ENCODE measurements around the gene SLC35E1.

Gene SLC35E1

DNA sequence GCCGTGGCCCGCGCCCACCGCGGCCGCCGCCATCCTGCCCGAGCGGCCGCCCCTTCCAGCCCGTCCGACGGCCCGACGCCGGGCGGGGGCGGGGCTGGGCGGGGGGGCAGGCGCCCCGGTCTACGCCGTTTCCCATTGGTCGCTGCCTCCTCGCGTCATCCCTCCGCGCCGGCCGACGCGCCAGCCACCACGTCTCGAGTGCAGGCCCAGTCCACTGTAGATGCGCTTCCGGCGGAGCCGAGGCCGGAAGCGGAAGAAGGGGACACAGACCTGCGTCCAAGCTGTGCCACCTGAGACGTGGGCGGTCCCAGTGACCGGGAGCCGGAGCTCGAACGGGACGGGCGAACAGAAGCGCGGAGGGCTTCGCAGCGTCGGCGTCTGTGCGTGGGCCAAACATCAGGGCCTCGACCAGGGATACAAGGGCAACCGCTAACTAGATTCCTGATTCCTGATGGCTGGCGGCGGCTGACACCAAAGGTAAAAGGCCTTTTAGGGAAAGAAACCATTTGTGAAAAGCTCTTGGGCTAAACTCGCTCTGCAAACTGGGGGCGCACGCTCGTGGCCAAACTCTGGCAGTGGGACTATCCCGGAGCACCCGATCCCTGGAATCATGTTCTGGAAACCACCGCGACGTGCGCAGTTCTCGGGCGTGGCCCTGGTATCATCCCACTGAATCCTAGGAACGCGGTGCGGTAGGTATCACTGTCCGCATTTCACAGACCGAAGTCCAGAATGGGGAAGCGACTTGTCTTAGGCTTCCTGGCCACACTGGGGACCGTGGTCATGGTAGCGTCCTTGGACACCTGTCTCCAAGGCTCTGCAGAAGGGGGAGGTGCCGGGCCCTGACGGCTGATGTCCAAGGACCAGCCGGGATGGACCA lies at the start of gene SLC35E1:
TSS of gene SLC35E1 (minus strand) at position 84 of the 880 bp plus-strand sequence. CDS start at position 33, 51 bp downstream.
- in situ Hi-C loops (cut with MboI; ENCODE audit: low sequenced_read_pairs) = no loop called here

DNA sequence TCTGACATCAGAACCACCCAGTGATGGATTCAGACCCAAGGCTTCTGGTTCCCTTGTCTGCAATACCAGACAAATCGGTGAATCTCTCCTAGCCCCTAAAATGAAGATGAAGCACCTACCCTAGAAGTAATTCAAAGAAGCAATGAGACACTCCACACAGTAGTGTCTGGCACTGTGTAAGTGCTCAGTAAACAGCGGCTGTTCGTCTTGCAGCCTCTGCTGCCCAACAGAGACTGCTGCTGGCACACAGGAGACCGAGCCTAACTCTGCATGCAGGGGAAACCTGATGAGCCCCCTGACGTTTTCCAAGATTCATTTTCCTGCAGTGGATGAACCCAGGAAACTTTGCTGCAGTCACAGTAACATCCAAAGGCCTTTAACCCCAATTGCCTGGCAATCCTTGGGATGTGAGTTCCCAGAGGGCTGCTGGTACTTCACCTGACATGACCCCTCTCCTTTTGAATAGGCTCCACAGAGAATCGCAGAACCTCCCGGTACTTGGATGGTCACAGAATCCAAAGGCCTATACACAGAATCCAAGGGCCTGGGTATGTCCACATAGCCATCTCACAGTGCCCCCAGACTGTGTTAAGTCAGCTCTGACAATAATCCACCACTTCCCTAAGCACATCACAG lies 49.1 kb upstream of the SLC35E1 start:
- in situ Hi-C loops (cut with MboI; ENCODE audit: low sequenced_read_pairs) = no loop called here

DNA sequence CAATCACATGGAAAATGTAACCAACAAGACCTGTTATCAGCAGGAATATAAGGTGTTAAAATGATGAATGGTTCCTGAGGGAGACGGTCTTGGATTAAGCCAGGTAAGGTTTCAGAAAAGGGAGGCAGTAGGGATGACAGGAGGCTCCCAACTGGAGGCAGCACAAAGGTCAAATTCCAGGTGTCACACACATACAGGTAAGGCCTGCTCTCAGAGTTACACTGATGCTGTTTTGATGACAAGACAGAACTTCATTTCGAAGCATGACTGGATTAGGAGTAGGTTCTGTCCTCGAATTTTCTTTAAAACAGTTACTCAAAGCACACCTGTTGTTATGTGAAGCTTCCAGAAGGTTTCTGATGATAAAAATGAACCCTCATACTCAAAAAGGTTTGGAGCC lies 48.4 kb upstream of the SLC35E1 start:
- in situ Hi-C loops (cut with MboI; ENCODE audit: low sequenced_read_pairs) = no loop called here

DNA sequence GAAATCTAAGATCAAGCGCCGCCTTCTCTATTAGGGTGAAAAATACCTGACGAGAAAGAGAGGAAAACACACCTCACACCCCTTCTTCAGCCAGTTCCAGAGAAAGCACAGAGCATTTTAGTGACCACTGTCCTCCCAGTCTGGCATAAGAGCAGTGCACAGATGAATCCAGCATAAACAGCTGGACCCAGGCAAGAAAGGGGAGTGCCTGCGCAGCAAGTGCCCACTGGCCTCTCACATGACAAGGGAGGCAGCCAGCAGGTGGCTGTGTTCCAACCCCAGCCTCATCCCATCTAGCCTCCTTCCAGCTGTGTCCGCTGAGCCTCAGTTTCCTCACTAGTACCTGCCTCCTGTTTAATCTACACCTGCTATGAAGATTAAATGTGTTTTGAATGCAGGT lies 47.8 kb upstream of the SLC35E1 start:
- in situ Hi-C loops (cut with MboI; ENCODE audit: low sequenced_read_pairs) = no loop called here

DNA sequence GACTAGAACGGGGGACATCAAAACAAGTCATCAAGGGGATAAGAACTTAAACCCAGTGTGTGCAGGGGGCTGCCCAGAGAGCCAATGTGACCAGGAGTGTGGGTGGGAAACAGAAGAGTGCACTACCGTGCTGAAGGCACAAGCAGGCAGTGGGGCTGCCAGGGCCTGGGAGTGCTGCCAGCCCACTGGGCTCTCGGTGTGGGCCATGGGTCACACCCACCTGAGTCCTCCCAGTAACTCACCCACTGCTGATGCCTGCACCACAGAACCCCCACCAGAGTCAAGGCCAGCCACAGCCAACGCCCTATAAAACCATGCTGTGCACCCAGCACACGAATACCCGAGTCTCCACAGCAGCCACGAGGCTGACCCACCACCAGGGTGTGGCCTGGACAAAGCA lies 47.2 kb upstream of the SLC35E1 start:
- in situ Hi-C loops (cut with MboI; ENCODE audit: low sequenced_read_pairs) = no loop called here

DNA sequence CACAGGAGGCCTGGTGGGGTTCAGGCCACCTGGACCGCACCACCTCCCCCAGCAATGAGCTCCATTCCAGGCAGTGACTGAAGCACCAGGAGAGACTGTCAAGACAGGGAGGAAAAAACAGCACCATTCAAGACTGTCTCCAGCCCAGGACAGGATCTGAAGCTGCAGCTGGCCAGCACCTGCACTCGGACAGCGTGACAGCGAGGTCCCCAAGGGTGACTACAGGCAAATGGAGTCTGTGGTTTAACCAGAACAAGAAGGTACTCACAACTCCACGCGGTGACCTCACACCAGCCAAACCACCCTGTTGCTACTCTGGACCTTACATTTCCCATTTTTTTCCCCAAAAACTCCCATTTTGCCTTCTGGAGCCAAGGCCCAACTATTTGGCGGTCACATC lies 46.0 kb upstream of the SLC35E1 start:
- in situ Hi-C loops (cut with MboI; ENCODE audit: low sequenced_read_pairs) = no loop called here

DNA sequence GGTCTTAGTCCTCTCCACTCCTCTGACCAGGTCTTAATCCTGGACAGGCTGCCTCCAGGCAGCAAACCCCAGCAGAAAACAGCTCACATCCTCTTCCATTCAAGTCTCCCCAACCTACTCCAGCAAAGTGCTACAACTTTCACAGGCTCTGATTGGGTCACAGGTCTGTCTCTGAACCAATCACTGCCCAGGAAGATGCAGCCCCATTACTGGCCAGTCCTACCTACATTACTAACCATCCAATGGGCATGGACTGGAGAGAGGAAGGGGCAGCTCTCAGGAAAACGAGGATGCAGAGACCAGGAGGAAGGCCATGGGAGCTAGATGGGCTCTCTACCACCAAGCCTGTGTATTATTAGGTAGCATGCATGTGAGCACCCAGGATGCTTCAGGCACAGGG lies 43.6 kb upstream of the SLC35E1 start:
- in situ Hi-C loops (cut with MboI; ENCODE audit: low sequenced_read_pairs) = no loop called here

DNA sequence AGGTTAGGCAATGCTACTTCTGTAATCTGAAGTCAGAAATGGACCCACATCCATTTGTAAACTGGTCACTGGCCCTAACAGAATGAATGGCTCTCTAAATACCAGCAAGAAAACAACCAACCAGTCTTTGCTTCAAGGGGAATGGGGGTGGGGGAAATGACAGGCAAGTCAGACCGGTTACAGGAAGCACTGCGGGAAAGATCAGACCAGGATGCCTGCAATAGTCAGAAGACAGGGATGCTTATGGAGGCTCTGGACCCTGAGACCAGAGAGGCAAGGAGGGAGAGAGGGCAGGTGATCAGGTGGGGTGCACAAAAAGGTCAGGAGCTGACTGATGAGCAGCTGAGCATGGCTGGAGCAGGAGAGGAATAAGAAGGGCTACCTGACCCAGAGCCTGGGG lies 42.7 kb upstream of the SLC35E1 start:
- in situ Hi-C loops (cut with MboI; ENCODE audit: low sequenced_read_pairs) = no loop called here

DNA sequence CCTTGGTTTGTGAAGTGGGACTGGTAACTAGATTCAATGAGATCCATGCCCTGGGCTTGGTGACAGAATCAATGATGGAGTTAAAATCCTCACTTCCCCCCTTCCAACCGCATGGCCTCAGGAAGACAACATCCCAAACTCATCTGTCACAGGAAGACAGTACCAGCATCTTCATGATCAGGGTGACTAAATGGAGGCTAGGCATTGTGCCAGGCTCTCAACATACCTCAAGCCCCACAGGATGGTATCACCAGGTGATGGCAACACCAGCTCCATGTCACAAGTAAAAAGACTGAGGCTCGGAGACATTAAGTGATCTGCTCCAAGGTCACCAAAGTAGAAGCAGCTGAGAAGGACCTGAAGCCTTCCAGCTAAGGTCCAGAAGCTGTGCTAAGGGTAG lies 41.6 kb upstream of the SLC35E1 start:
- in situ Hi-C loops (cut with MboI; ENCODE audit: low sequenced_read_pairs) = no loop called here

DNA sequence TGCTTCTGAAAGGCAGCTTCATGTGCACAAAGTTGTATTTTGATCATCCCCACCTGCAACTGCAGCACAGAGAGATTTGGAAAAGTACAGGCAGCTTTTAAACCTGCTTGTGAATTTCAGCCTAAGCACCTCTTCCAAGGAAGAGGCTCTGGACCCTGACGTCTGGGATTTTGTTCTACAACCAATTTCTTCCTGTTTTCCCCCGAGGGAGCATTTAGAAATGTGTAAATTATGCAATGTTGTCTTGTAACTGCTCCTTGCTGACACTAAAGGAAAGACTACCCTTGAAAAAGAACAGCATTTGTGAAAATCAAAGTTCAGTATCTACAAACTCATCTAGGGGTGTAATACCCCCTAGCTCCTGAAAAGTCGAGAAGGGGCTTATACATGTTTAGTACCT lies 40.4 kb upstream of the SLC35E1 start:
- in situ Hi-C loops (cut with MboI; ENCODE audit: low sequenced_read_pairs) = no loop called here

DNA sequence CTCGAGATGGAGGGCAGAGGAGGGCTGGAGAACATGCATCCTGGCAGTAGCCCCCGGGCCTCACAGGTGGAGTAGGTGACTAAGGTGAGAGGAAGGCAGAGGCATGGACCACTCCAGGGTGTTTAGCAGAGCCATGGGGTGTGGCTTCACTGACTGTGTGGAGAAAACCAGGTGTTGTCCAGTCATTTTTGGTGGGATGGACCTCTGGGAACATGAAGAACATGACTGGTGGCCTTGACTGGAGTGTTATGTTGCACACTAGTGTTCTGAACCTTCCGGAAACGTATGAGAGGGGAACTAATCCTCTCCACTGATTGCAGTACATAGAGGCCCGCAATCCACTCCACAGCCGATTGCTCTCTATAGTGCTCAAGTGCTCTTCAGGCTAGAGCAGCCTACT lies 38.9 kb upstream of the SLC35E1 start:
- in situ Hi-C loops (cut with MboI; ENCODE audit: low sequenced_read_pairs) = no loop called here

DNA sequence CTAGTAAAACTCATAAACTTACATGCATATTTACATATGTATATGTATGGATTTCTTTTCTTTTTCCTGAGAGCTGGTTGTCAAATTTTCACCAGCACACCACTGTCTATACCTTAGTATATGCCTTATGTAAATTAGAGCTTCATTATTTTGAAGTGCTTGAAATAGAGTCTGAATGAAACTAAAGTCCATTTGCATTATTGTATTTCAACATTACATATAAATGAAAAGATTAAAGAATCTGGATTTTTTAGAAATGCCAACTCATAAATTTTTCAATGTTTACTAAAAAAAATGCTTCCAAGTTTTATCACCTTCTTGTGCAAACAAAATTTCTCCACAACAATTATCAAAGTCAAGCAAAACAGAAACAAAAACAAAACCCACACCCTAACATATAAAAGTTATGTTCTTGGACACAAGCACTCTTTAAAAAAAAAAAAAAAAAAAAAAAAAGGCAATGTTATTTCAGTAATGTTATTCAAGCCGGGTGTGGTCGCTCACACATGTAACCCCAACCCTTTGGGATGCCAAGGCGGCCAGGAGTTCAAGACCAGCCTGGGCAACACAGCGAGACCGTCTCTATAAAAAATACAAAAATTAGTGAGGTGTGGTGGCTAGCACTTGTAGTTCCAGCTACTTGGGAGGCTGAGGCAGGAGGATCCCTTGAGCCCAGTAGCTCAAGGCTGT lies 37.4 kb upstream of the SLC35E1 start:
- in situ Hi-C loops (cut with MboI; ENCODE audit: low sequenced_read_pairs) = no loop called here

DNA sequence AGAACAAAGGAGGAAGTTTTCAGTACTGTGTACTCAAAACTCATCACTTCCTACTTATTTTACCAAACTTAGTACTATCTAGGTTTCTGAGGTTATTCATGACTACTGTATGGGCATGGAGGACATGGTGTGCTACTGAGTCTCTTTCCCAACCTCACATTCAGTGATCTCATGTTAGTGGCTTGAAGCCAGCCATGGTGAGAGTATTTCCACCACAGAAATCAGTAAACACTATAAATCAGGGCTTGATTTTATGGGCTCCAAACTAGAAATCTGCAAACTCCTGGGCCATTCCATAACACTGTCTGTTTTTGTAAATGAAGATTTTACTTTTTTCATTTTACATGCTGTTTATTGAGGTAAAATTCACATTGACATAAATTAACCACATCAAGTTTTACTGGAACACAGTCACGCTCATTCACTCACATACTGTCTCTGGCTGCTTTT lies 36.1 kb upstream of the SLC35E1 start:
- in situ Hi-C loops (cut with MboI; ENCODE audit: low sequenced_read_pairs) = no loop called here

DNA sequence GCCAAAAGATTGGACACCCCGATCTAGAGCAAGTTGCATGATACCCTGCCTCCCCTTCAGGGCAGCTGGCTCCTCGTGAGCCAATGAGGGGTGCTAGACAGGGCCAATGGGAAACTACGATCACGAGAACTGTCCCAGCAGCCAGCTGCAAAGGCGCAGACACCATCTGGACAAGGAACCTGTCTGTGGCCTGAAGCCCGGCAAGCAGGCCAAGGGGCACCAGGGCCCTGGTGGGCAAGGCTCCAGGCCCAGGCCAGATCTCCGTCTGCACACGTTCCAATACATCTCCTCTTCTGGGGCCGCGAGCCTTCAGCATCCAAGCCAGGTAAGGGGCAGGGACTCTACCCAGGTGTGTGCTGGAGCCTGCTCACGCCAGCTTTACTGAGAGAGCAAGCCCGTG lies 35.6 kb upstream of the SLC35E1 start:
- in situ Hi-C loops (cut with MboI; ENCODE audit: low sequenced_read_pairs) = no loop called here

DNA sequence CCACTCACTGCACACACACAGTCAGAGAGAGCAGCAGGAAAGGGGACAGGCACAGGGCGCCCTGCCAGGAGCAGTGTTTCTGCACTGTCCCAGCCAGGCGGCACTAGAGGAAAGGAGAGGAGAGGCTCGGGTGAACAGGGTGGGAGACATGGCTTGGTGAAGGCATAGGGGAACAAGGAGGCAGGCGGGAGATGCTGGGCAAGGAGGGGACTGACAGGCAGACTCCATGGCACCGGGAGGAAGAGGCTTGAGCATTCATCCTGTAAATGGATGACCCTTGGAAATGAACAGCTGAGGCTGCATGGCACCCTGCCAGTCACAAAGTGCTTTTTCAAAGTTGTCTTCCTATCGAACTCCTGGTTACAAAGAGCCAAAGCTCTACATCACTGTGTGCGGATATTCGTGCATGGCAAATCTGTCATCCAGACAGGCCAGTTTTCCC lies 33.4 kb upstream of the SLC35E1 start:
- in situ Hi-C loops (cut with MboI; ENCODE audit: low sequenced_read_pairs) = no loop called here

DNA sequence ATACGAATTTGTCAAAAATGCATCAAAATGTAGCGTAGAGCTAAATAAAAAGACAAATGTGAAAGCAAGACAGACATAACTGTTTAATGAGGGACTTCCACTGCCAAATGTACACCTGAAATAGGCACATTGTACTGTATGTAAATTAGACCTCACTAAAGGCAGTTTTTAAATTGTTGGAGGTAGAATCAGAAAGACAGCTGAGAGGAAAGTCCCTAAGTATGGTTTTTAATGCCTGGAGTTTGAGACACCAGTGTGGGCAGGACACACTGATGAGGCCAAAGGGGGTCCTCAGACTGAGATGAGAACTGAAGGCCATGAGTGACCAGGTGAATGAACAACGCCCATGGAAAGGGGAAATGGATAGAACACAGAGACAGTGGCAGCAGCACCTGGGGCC lies 32.9 kb upstream of the SLC35E1 start:
- in situ Hi-C loops (cut with MboI; ENCODE audit: low sequenced_read_pairs) = no loop called here

DNA sequence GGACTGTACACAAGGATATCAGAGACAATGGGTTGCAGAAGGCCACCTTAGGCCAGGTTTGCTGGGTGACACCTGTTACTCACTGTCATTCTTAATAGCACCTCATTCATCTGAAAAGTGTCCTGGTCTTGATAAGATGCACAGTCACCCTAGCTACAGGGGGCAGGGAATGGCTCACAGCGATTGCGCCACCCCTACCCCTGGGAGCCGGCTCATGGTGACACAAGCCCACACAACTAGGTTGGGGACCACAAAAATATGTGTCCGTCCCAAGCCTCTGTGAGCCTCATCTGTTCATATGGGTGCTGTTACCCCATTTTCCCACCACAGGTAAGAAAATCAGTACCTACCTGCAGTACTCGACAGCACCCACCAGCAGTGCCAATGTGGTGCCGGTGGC lies 32.4 kb upstream of the SLC35E1 start:
- in situ Hi-C loops (cut with MboI; ENCODE audit: low sequenced_read_pairs) = no loop called here

DNA sequence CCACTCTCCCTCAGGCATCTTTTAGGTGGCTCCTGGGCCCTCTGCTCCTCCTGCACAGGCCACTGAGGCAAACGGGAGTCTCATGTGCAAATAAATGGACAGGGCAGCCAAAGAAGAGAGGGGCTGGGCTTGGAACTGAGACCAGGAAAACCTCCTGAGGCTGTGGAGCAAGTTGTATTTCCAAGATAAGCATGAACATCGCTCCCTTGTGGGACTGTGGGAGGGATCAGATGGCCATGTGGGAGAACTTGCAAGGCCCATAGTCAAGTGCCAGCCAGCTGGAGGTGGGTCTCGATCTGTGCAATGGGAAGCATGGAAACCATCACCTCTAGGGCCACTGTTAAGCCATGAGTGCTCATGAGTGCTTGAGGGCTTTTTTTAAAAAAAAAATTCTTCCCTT lies 30.9 kb upstream of the SLC35E1 start:
- in situ Hi-C loops (cut with MboI; ENCODE audit: low sequenced_read_pairs) = no loop called here

DNA sequence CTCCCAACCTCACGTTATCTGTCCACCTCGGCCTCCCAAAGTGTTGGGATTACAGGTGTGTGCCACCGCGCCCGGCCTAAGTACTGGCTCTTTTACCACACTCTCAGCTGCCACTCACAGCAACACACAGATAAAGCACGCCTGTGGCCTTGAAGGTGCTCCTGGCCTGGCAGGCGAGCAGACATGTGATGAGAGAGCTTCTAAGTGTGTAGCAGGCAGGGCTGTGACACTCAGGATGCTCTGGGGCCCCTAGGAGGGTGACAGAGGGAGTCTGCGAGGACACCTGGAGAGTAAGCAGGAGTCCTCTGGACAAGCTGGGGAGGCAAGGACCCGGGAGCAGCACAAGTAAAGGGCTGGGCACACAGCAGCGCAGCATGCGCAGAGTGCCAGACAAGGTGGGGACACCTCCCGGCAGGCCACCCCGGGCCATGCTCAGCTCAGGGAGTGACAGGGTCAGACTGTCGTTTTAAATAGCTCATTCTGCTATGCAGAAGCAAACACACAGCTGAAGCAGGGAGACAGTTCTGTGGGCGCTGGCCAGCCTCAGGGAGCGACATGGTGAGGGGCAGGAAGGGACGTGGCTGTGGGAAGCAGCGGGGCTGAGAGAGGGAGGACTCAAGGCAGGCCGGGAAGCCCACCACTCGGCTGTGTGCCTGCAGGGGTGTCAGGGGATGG lies 29.3 kb upstream of the SLC35E1 start:
- in situ Hi-C loops (cut with MboI; ENCODE audit: low sequenced_read_pairs) = no loop called here

DNA sequence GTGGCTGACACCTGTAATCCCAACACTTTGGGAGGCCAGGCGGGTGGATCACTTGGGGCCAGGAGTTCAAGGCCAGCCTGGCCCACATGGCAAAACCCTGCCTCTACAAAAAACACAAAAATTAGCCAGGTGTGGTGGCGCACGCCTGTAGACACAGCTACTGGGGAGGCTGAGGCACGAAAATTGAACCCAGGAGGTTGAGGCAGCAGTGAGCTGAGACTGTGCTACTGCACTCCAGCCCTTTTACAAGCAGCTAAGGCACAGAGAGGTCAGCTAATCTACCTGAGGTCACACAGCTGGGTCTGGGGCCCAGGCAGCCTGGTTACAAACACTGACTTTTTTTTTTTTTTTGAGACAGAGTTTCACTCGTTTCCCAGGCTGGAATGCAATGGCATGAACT lies 28.6 kb upstream of the SLC35E1 start:
- in situ Hi-C loops (cut with MboI; ENCODE audit: low sequenced_read_pairs) = no loop called here

DNA sequence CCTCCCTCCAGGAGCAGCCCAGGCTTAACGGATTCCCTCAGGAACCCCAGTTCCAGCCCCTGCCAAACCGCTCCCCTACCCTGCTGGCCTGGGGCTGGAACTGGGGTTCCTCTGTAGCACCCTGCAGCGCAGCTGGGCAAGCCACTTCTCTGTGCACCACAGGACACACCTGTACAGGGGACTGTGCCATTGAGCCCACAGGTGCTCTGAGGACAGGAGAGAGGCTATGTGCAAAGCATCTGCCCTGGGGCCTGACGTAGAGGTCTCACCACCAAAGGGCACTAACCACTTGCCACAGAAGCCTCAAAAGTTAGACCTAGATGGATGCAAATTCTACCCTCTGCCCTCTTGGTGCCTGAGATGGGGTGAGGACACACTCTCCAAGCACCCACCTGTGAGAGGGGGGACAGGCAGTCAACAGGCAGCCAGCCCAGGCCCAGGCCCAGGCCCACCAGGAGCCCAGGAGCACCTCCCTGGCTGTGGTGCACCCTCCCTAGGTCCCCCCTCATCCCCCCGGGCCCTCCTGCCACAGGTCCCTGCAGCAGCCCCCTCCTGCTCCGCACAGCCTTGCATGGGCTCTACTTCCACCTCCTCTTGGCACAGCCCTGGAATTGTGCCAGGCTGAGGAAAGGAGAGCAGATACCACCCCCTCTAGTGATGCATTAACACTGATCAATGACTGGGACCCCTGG lies 27.6 kb upstream of the SLC35E1 start:
- in situ Hi-C loops (cut with MboI; ENCODE audit: low sequenced_read_pairs) = no loop called here

Measured in HL-60/S4 treated with retinoic acid at 250 ng/mL for 4 days and 3 days (cell line).